ENCODE measurements around the gene LRRC4.

- no peak for TF ChIP-seq CTCF (IDR thresholded peaks at IDR 0.05; ENCODE audit: low read length)
- no peak for TF ChIP-seq EZH2 (optimal IDR thresholded peaks at IDR 0.05; ENCODE audit: low read depth, low read length)
- no peak for TF ChIP-seq EZH2phosphoT487 (IDR thresholded peaks at IDR 0.05; ENCODE audit: low read length)
These were observed 28.1 kb upstream of the LRRC4 start for GRCh38 chr7:128059143-128059988.

Measured in MM.1S (cell line).